ENCODE data around the gene GRM8.

GRM8 gene

GRCh38 chr7:127151379-127151778 is 101.4 kb downstream of the GRM8 start:
- no peak for DNase-seq (ENCODE audit: low read depth in 1 of 2, low spot score in 1 of 2)

DNA sequence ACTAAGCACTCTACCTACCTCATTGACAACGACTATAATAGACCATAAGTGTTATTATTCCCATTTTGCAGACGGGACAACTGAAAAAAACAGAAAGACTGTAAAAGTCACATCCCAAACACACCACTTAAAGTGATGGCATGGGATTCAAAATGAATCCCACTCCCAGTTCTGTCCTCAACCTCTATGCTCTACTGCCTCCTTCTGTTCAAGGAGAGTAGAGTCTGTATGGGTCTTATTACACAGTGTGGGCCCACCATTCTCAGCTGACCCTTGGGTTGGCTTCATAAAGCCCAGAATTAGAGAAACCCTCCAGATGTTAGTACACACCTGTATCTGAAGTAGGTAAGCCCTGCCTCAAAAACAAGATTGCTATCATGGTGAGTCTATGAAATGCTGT is 102.2 kb downstream of the GRM8 start:
- DNase-seq (ENCODE audit: low read depth in 1 of 2, low spot score in 1 of 2): no peak

GRCh38 chr7:127146746-127147536 is 105.8 kb downstream of the GRM8 start:
- DNase-seq (ENCODE audit: low read depth in 1 of 2, low spot score in 1 of 2): no peak

DNA sequence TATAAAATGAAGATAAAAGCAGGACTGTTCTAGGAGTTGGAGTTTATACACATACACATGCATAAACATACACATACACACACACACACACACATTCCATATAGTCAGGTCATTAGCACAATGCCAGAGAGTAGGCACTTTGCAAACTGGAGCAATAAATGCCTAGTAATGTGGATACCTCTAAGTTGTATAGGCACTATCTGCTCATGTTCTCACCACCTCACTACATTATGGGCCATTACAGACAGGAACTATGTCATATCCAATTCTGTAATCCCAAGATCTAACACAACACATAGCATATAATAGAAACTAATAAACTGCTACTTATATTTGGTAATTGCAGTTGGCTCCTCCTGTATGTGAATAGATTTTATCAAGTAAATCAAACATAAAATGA is 115.6 kb downstream of the GRM8 start:
- DNase-seq (ENCODE audit: low read depth in 1 of 2, low spot score in 1 of 2): no peak

GRCh38 chr7:127135871-127136485 is 116.8 kb downstream of the GRM8 start:
- no peak for DNase-seq (ENCODE audit: low read depth in 1 of 2, low spot score in 1 of 2)

DNA sequence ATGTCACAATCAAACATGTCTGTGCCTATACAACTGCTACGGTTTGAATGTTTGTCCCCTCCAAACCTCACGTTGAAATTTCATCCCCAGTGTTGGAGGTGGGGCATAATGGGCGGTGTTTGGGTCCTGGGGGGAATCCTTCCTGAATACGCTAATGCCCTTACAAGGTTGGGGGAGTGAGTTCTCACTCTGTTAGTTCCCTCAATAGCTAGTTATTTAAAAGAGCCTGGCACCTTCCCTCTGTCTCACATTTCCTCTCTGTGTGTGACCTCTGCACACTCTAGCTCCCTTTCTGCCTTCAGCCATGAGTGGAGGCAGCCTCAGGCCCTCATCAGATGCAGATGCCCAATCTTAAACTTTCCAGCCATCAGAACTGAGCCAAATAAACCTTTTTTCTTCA is 129.5 kb downstream of the GRM8 start:
- DNase-seq (ENCODE audit: low read depth in 1 of 2, low spot score in 1 of 2): no peak

GRCh38 chr7:127119517-127119916 is 133.2 kb downstream of the GRM8 start:
- no peak for DNase-seq (ENCODE audit: low read depth in 1 of 2, low spot score in 1 of 2)

DNA sequence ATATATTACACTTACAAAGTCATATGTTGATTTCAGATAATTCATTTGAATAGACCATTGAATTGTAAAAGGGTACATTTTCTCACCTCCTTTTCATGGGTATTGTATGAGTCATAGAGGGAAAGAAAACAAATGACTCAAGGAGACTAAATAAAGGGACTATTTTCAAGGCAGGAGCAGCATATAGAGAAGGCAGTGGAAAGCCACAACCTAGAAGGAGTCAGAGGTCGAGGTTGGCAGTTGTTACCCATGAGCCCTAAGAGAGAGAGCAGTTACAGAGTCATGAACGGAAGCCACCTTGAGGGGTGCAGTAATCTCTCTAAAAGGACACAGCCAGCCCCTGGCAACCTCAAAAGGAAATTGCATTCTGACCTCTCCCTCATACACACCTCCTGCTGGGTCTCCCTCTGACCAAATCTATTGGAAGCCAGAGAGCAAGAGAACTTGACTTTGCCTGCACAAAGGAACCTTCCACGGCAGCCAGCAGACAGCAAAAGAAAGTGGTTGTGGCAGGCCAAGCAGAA is 137.9 kb downstream of the GRM8 start:
- DNase-seq (ENCODE audit: low read depth in 1 of 2, low spot score in 1 of 2): no peak

DNA sequence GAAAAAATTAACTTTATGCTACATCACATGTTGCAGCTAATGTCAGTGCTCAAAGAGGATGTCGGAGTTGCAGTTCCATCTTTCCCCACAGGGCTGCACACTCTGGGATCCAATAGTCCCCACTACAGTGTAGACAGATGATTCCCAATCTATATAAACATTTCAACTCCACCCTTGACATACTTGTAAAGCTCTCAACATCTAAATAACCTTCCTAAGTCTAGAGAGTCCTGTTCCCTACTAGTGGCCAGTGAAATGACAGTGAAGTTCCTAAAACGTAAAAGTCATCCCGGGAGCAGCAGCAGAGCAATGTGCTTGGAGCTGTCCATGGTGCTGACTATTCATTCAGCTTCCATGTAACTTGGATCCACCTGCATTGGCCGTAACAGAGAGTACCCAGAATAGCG is 145.1 kb downstream of the GRM8 start:
- DNase-seq (ENCODE audit: low read depth in 1 of 2, low spot score in 1 of 2): no peak

DNA sequence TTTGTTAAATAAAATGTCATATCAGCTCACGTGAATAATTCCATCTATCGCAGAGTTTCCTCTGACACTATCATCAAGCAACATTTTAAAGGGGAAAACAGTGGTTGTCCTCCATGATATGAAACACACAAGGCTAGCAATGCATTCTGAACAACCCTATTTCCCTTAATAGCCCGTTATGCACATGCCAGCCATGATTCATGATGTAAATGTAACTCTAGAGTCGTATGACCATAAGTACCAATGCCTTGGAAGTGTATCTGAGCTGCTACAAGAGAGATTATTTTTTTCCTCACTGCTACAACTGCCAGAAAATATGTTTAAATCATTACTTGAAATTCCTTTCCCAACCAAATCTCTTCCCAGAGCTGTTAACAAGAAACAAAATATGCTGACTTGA is 159.4 kb downstream of the GRM8 start:
- DNase-seq (ENCODE audit: low read depth in 1 of 2, low spot score in 1 of 2): no peak

DNA sequence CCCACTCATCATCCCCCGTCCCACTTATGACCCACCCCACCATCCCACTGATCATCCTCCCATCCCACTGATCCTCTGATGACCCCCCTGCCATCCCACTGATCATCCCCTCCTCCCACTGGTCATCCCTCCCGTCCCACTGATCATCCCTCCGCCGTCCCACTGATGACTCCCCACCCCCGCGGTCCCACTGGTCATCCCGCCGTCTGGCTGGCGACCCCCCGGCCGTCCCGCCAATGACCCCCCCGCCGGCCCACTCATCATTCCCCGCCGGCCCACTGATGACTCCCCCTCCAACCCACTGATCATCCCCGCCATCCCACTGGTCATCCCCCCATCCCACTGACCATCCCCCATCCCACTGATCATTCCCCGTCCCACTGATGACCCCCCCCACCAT is 161.1 kb downstream of the GRM8 start:
- no peak for DNase-seq (ENCODE audit: low read depth in 1 of 2, low spot score in 1 of 2)

GRCh38 chr7:127089146-127089545 is 163.6 kb downstream of the GRM8 start:
- DNase-seq (ENCODE audit: low read depth in 1 of 2, low spot score in 1 of 2): no peak

GRCh38 chr7:127081539-127081938 is 171.2 kb downstream of the GRM8 start:
- DNase-seq (ENCODE audit: low read depth in 1 of 2, low spot score in 1 of 2): no peak

- no peak for DNase-seq (ENCODE audit: low read depth in 1 of 2, low spot score in 1 of 2)
Measured at GRCh38 chr7:127080576-127080975, 172.2 kb downstream of the GRM8 start.

DNA sequence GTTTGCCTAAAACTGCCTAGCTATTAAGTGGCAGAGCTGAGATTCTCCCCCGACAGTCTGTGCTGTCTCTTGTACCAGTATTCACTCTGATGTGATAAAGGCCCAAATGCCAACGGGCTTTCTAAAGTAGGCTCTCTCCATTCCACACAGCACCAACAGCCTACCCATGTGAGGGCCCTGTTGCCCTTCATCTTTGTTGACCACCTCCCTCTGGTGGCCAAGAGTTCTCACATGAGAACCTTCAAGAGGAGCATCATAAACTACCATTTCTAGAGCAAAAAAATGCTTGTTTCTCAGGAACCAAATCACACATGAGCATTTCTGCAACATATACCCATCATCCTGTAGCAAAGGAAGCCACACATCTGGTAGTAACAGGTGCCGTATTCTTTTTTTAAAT is 185.8 kb downstream of the GRM8 start:
- DNase-seq (ENCODE audit: low read depth in 1 of 2, low spot score in 1 of 2): no peak

DNA sequence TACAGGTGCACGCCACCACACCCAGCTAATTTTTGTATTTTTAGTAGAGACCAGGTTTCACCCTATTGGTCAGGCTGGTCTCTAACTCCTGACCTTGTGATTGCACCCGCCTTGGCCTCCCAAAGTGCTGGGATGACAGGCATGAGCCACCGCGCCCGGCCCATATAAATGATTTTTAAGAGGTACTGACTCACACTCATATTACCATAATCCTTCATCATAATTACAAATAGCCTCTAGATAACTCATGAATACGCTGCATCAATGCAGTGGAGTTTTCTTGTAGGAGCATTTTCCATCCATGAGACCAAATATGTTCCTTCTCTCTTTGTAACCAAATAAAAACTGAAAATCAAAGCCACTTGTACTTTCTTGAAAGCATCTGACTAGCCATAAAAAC is 193.3 kb downstream of the GRM8 start:
- DNase-seq (ENCODE audit: low read depth in 1 of 2, low spot score in 1 of 2): no peak

- no peak for DNase-seq (ENCODE audit: low read depth in 1 of 2, low spot score in 1 of 2)
Measured at GRCh38 chr7:127057918-127058317, 194.8 kb downstream of the GRM8 start.

DNA sequence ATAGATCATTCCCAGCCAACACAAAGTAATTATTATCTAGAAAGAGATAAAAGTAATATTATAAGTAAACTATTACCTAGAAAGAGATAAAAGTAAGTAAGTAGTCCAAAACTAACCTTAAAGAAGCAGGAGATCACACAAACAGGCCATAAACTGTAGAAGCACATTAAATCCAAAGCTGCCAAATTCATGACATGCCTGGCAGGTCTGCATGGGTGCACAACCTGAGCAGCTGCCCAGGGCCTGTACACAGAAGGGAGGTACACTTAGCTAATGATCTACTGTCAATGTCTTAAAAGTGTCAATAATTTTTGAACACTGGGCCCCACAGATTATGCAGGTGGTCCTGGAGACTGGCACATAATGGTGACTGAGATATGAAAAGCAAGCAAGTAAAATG is 196.5 kb downstream of the GRM8 start:
- DNase-seq (ENCODE audit: low read depth in 1 of 2, low spot score in 1 of 2): no peak

GRCh38 chr7:127047521-127047920 is 205.2 kb downstream of the GRM8 start:
- DNase-seq (ENCODE audit: low read depth in 1 of 2, low spot score in 1 of 2): no peak

DNA sequence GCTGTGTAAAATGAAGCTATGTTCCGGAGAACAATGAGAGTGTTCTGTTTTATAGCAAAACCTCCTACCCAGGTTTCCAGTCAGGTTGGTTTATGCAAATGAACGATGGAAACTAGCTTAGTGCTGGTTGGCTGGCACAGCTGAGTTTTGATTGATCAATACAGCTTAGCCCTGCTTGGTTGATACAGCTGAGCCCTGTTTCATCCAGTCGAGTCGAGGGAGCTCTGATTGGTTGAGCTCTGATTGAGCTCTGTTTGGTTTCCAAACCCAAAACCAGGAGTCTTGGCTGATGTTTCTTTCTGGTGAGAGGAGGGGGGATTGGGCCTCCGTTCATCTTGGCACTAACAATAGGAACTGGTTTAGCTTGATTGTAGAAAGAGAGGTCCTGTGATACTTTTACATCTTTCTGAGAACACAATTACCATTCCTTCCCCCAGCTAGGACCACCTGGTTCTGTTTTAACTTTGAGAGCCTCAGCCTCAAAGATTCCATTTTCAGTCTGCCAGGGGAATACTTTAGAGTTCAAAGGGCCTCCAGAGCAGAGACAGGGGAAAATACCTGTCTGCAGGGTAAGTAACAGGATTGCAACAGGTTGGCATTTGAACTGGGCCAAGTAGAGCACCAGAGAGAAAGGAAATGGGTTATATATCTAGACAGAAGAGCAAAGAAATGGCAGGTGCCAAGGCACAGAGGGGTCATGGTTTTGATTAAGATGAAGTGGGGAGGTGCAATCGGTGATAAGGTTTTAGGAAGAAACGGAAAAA is 210.9 kb downstream of the GRM8 start:
- DNase-seq (ENCODE audit: low read depth in 1 of 2, low spot score in 1 of 2): no peak

DNA sequence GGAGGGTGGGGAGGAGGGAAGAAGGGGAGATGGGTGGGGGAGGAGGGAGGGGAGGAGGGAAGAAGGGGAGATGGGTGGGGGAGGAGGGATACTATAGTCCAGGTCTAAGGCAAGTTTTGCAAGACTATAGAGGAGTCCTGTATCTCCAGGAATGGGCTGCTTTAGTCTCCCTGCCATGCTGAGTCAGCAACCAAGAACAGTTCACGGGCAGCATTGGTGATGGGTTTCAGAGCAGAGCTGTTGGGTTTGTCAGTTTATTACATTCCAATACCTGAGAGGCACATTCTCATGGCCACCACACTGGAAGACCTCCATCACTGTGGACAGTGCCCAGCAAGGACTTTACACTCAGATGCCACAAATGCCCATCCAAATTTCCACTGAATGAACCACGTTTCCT is 212.7 kb downstream of the GRM8 start:
- no peak for DNase-seq (ENCODE audit: low read depth in 1 of 2, low spot score in 1 of 2)

GRCh38 chr7:127039541-127039940 is 213.2 kb downstream of the GRM8 start:
- no peak for DNase-seq (ENCODE audit: low read depth in 1 of 2, low spot score in 1 of 2)
